ENCODE data around the gene CYP2E1.

DNA sequence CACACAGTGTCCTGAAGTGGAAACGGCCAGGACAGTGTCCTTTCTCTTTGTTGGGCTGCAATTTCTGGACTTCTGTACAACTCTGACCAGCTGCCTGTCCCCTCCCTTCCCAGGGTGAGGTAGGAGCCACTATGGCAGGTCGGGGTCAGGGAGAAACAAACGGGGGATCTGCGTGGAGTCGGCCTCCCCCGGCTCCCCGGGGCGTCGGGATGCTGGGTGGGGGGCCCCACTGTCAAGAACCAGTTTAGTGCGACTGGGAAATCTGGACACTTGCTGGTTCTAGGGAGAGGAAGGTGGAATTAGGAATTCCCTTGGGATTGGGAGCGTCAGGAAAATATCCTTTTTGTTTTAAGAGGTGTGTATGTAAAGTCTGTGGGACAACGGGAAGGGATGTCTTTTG, 37.7 kb downstream of the CYP2E1 start:
- no peak for TF ChIP-seq POLR2A (IDR thresholded peaks at IDR 0.05; ENCODE audit: extremely low read depth, insufficient read length)
- TF ChIP-seq, protein P1, sequence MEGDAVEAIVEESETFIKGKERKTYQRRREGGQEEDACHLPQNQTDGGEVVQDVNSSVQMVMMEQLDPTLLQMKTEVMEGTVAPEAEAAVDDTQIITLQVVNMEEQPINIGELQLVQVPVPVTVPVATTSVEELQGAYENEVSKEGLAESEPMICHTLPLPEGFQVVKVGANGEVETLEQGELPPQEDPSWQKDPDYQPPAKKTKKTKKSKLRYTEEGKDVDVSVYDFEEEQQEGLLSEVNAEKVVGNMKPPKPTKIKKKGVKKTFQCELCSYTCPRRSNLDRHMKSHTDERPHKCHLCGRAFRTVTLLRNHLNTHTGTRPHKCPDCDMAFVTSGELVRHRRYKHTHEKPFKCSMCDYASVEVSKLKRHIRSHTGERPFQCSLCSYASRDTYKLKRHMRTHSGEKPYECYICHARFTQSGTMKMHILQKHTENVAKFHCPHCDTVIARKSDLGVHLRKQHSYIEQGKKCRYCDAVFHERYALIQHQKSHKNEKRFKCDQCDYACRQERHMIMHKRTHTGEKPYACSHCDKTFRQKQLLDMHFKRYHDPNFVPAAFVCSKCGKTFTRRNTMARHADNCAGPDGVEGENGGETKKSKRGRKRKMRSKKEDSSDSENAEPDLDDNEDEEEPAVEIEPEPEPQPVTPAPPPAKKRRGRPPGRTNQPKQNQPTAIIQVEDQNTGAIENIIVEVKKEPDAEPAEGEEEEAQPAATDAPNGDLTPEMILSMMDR (IDR thresholded peaks at IDR 0.05; ENCODE audit: low read depth, low read length), result no peak
